Stimulated activated CD8-positive, alpha-beta memory T cell treated with anti-CD3 and anti-CD28 coated beads, Interleukin-4, amount 100 ng/mL, for 24 hours (primary cell): ENCODE measurements around the gene ENTHD1.
"Not testable (repeated sequence)": the region's sequence is repeated elsewhere in the genome, so short reads cannot be mapped to it uniquely, and the experiment has no call there.

Experiments
- DNase-seq: peaks from one replicate; pipeline ENCODE4 v3.0.0-alpha.2; 2020; ENCODE audit warnings: low read depth

Gene ENTHD1

DNA sequence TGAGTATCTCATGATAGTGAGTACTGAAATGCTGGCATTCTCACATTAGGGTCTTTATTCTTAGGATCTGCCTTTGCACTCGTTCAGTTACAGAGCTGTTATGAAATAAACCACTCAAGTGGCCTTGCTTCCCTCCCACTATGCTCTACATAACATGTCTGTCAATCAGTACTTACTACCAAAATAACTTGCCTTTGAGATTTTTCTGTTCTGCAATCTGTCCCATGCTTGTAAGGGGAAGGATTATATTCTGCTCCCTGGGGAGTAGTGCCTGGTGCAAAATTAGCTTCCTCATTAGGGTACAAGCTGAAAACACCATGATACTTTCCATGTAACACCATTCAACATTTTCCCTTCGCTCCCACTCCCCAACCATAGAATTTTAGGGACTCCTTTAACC lies 5.4 kb upstream of the ENTHD1 start:
- DNase-seq, result no peak

DNA sequence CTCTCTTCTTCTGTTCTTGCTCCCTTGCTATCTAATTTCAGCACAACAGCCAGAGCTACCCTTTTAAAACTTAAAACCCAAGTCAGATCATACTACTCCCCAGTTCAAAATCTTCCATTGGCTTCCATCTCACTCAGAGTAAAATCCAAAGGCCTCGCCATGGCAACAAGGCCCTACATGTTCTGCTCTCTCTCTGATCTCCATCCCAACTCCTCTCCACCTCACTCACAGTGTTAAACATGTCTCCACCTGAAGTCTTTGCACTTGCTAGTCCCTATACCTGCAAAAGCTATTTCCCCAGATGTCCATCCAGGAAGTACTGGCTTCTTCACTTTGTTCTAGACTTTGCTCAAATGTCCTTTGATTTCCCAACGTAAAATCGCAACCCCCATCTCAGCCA lies 4.3 kb upstream of the ENTHD1 start:
- no peak for DNase-seq

DNA sequence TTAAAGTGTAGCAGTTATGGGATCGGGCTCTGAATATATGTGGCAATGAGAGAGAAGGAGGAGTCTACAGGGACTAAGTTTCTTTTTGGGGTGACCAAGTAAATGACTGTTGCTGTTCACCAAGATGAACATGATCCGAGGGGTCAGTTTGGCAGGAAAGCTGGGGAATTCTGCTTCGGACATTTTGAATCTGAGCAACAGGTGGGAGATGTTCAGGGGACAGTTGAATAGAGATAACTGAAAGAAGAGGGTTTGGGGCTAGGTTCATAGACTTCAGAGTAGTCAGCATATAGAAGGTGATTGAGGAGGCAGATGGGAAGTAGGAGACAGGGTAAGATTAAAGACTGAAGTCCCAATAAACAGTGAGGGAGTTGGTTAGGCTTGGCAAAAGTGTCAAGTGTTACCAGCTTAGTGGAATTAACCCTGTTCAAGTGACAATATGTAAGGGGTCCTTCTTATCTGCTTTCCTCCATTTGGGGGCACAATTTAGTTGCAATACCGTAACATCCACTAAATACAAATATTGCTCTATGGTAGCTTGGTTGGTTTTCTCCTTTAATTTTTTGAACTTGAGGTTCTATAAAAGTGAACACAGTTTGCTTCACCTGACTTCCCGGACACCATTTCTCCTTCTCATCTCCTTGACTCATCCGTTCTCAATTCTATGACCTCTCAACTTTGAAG lies 2.9 kb upstream of the ENTHD1 start:
- no peak for DNase-seq

DNA sequence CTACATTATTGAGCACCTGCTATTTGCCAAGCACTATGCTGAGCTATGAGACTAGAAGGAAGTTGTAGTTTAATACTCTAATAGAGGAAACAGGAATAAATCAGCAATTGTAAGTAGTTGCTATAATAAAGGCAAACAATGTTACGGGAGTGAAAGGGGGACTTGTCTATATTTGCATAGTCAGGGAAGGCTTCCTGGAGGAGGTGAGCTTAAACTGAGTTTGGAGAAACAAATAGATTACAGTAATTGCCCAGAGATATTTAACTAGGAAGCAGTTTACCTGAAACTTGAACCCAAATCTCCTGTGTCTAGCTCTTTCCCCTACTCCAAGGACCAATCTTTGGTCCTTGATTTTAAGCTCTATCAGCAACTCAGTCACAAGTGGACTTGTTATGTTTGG lies 2.1 kb upstream of the ENTHD1 start:
- DNase-seq, result no peak

DNA sequence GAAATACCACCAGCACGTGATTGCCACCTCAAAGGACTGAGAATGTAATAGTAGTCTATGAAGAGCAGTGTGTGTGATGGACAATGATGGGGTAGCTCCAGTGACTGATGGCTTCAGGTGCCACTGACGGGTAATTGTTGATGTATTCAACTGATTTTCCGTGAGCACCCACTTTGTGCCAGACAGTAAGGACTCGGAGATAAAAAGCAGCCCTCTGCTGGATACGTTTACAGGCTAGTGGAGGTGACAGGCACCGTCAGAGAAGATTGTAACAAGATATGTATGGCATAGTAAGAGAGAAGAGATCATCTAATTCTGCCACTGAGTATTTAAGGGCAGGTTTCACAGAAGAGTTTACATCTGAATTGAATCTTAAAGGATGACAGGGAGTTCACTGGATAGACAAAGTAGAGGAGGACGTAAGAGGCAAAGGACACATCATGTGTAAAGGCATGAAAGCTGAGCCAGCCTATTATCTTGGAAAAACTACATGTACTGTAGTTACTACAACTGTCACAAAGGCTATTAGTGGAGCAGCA lies 1.1 kb upstream of the ENTHD1 start:
- DNase-seq, result no peak

DNA sequence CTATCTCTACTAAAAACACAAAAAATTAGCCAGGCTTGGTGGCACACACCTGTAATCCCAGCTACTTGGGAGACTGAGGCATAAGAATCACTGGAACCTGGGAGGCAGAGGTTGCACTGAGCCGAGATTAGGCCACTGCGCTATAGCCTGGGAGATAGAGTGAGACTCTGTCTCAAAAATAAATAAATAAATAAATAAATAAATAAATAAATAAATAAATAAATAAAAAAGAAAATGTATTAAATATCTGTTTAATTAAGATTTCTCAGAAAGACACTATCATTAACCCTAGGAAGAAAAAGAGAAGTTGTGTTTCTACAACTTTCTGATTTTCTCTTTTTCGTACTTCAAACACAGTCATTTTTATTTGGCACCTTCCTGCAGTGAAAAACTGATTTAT lies 3.6 kb downstream of the ENTHD1 start:
- not testable (repeated sequence) for DNase-seq

DNA sequence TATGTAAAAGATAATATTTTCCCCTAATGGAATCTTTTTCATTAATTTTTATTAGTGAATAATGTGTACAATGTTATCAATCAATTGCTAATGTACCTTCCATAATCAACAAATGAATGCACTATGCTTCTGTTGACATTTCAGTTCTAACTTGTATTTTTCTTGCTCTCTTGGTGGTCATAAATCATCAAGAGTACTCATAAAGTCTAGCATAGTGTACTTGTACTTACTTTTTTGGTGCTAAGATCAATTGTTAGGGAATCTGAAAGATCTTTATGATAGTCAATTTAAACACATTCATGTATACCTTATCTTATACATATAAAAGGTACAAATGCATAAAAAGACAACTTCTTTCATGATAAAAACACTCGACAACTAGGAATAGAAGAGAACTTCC lies 10.5 kb downstream of the ENTHD1 start:
- DNase-seq, result no peak

DNA sequence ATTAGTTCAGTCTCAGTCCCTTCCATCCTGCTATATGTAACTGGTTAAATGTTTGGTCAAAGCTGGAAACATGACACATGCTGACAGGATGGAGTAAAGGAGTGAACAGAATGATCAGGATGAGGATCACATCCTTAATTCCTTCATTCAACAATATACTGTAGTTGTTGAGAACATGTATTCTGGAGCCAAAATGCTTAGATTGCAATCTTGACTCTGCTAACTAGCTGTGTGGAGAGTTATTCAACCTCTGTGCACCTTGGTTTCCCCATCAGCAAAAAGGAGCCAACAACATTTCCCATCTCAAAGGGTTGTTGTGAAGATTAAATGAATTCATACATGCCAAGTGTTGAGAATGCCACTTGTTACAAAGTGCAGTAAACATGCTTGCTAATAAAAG lies 12.8 kb downstream of the ENTHD1 start:
- no peak for DNase-seq

DNA sequence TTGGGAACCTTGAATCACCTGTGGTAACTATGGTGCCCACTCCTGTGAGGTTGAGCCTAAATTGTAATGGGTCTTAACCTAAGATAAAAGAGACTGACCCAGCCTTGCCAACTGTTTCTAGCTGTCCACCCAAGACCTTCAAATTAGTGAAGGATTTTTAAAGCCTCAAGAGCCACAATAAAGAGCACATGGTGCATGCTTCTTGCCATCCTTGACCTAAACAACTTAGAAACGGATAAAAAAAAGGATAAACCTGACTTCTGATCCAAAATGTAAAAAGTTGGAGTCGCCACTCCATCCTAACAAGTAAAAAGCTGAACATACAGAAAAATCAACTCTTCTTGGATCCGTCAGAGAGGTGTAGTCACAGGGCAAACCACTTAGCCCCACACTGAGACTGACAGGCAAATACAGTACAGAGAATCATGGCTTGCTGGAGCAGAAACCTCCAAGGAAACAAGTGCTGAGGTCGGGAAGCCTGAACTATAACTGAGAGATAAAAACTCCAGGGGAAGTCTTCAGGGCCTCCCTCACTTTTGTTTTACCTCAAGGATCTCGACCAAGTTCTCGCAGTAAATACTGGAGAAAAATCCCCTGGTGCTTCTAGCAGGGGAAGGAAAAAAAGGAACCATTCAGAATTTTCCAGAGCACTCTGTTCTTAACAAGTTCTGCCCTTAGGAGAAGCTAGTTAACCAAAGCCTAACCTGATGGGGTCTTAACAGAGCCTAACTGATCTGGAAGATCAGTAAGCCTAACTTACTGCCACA lies 16.3 kb downstream of the ENTHD1 start:
- DNase-seq, result no peak

DNA sequence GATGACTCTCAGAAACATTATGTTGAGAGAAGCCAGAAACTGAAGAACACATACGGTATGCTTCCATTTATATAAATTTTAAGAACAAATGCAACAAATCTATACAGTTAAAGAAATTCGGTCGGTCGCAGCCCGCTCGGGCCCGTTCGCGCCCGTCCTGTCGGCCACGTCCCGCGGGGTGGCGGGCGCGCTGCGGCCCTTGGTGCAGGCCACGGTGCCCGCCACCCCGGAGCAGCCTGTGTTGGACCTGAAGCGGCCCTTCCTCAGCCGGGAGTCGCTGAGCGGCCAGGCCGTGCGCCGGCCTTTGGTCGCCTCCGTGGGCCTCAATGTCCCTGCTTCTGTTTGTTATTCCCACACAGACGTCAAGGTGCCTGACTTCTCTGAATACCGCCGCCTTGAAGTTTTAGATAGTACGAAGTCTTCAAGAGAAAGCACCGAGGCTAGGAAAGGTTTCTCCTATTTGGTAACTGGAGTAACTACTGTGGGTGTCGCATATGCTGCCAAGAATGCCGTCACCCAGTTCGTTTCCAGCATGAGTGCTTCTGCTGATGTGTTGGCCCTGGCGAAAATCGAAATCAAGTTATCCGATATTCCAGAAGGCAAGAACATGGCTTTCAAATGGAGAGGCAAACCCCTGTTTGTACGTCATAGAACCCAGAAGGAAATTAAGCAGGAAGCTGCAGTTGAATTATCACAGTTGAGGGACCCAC lies 18.2 kb downstream of the ENTHD1 start:
- not testable (repeated sequence) for DNase-seq

DNA sequence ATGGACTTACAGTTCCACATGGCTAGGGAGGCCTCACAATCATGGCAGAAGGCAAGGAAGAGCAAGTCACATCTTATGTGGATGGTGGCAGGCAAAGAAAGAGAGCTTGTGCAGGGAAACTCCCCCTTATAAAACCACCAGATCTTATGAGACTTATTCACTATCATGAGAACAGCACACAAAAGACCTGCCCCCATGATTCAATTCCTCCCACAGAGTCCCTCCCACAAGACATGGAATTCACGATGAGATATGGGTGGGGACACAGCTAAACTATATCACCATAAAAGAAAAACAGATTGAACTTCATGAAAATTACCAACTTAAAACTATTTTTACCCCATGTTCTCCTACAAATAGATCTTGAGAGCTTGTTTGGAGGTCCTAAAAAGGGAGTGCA lies 19.6 kb downstream of the ENTHD1 start:
- DNase-seq, result no peak

DNA sequence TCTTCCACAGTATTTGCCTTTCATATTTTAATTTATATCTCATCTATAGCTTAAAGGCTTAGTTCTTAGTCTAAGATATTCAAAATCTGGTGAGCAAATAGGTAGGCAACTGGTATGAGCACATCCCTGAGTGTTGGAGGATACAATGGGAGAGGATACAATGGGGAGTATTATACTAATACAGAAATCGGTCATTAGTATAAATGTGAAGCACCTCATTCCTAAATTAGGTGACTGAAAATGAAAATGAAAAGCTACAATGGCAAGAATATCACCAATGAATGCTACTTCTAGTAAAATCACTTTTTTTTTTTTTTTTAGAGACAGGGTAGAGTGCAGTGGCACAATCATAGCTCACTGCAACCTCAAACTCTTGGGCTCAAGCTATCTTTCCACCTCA lies 21.0 kb downstream of the ENTHD1 start:
- DNase-seq, result no peak

DNA sequence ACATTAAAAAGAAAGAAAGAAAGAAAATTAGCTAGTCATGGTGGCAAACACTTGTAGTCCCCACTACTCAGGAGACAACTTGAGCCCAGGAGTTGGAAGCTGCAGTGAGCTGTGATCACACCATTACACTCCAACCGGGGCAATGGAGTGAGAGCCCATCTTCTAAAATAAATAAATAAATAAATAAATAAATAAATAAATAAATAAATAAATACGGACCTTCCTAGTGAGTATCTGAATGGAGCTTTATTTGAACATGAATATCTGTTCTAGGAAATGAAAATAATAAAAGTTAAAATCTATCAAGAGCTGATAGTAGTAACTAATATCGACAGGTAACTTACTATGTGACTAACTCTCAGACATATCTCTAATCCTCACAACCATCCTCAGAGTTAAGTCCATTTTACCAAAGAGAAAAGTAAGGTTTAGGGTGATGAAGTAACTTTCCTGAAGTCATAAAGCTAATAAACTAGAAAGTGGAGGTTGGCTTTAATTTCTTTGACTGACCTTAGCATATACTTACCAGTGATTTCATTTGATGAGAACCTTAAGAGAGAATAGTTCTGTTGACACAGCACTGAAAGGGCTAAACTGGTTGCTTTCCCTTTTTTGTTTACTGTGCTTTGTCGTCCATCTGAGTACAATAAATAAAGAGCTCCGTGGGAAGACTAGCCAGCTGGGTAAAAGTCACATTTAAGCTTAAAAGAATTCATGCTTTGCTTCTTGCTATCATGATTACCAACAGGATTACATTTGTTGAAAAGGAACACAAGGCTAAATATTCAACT lies 22.4 kb downstream of the ENTHD1 start:
- DNase-seq, result no peak

DNA sequence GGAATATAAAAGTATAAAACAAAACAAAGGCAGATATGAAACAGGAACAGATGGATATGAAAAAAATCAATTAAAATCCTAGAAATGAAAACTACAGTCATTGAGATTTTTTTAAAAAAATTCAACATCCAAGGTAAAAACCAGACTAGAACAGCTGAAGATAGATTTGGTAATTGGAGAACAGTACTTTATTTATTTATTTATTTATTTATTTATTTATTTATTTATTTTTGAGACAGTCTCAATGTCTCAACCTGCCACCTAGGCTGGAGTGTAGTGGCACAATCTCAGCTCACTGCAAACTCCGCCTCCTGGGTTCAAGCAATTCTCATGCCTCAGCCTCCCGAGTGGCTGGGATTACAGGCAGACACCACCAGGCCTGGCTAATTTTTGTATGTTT lies 23.8 kb downstream of the ENTHD1 start:
- not testable (repeated sequence) for DNase-seq

DNA sequence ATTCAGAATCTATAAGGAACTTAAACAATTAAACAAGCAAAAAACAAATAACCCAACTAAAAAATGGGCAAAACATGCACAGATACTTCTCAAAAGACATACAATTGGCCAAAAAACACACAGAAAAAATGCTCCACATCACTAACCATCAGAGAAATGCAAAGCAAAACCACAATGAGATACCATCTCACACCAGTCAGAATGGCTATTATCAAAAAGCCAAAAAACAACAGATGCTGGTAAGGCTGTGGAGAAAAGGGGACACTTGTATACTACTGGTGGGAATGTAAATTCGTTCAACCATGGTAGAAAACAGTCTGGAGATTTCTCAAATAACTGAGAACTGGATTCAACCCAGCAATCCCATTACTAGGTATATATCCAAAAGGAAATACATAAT lies 24.8 kb downstream of the ENTHD1 start:
- no peak for DNase-seq

DNA sequence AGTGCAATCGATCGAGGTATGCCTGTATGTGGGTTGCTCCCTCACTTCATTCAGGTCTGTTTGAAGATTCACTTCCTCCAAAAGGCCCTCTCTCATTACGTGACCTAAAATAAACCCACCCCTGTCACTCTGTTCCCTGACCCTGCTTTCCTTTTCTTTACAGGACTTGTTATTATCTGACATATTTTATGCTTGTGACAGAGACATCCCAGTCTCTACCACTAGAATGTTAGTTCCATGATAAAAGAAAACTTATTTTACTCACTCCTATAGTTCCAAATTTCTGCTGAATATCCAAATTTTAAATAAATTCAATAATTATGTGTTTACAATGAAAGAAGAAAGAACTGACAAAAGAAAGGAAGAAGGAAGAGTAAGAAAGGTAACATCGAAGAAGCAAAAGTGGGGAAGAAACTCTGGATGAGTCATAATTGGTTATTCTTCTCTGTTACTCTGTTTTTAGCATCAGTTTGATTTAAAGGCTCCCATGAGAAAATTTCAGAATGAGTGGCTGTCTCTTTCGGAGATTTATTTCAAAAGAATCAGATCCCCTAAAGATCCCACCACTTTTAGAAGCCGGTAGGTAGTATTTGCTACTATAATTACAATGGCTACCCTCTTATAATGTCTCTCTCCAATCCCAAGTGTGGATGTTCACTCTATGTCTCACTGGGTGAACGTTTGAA lies 33.5 kb downstream of the ENTHD1 start:
- DNase-seq, result no peak

DNA sequence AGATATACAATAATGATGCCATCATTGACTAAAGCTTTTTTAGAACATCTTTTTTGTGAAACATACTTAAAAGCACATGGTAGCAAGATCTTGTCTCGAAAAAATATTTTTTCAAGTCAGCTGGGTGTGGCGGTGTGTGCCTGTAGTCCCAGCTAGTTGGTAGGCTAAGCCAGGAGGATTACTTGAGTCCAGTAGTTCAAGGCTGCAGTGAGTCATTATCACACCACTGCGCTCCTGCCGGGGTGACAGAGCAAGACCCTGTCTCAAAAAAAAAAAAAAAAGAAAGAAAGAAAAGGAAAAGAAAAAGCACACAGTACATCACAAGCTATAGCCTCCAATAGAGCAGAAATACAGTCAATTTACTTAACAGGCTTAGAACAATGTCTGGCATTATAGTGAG lies 37.0 kb downstream of the ENTHD1 start:
- no peak for DNase-seq

DNA sequence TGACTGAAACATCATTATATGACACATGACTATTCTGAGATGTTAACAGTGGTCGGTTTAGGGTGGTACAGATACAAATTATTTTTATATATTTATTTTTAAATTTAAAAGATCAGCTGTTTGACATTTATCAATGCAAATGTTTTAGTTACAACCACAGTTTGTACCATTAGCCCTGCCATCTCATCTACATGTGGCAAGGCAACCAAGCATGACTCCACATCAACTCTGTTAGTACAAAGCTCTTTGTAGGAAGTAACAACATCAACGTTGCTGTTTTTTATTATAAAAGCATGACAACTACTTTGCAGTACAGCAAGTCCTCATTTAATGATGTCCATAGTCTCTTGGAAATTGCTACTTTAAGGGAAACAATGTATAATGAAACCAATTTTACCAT lies 40.8 kb downstream of the ENTHD1 start:
- no peak for DNase-seq

DNA sequence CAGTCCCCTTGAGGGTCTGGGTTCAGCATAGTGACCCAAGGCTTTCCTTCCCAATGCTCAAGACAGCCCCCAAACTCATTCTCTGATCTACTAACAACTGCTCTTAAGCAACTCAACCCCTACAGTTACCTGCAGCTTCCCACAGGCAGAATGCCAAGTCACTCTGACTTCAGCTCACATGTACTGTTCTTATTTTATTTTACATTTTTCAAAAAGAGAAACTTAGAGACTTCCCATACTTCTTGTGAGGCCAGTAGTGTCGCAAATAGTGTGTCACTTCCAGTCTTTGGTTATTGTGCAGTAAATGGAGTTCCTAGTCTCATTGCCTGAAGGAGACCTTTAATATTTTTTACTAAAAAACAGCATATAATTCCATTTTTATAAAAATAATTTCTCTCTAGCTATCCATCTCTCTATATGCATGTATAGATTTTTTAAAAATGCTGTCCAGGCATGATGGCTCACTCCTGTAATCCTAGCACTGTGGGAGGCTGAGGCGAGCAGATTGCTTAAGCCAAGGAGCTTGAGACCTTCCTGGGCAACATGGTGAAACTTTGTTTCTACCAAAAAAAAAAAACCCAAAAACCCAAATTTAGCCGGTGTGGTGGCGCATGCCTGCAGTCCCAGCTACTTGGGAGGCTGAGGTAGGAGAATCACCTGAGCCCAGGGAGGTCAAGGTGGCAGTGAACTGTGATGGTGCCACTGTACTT lies 41.8 kb downstream of the ENTHD1 start:
- no peak for DNase-seq

DNA sequence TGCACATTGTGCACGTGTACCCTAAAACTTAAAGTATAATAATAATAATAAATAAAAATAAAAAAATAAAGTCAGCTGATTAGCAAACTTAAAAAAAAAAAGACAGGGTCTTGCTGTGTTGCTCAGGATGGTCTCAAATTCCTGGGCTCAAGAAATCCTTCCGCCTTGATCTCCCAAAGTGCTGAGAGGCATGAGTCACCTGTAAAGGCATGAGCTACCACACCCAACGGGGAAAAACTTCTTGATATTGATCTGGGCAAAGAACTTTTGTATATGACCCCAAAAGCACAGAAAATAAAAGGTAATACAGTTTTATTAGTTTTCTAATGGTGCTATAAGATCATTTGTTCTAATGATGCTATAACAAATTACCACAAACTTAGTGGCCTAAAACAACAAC lies 46.1 kb downstream of the ENTHD1 start:
- DNase-seq, result no peak

DNA sequence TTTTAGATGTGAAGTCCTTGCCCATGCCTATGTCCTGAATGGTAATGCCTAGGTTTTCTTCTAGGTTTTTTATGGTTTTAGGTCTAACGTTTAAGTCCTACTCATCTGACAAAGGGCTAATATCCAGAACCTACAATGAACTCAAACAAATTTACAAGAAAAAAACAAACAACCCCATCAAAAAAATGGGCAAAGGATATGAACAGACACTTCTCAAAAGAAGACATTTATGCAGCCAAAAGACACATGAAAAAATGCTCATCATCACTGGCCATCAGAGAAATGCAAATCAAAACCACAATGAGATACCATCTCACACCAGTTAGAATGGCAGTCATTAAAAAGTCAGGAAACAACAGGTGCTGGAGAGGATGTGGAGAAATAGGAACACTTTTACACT lies 47.0 kb downstream of the ENTHD1 start:
- not testable (repeated sequence) for DNase-seq
